Measurements from ENCODE around the gene B4GALT1.

Gene B4GALT1

GRCh38 chr9:33076046-33077004 lies 90.8 kb downstream of the B4GALT1 start, which contains the start of gene SMU1:
Gene SMU1, minus strand, starts transcription at chr9:33076674. Its CDS starts 66 bp downstream, at chr9:33076608.
- peak; percentile 75 to 96 for DNase-seq (ENCODE audit: low read depth in 1 of 2, low spot score in 1 of 2)
- TF ChIP-seq JUND (IDR thresholded peaks at IDR 0.05; ENCODE audit: low read depth), result no peak
- in situ Hi-C loops (cut with HindIII; ENCODE audit: low pct_unique_long_range_greater_than_20kb, low sequenced_read_pairs), result loop anchor here (10.0 kb wide), 1 partner anchor 148 kb away; no protein-coding TSS in a partner anchor

GRCh38 chr9:33068991-33069390 lies 98.1 kb downstream of the B4GALT1 start:
- in situ Hi-C loops (cut with HindIII; ENCODE audit: low pct_unique_long_range_greater_than_20kb, low sequenced_read_pairs), result no loop called here
- no peak for TF ChIP-seq JUND (IDR thresholded peaks at IDR 0.05; ENCODE audit: low read depth)
- no peak for DNase-seq (ENCODE audit: low read depth in 1 of 2, low spot score in 1 of 2)

GRCh38 chr9:33065157-33066076 lies 101.7 kb downstream of the B4GALT1 start:
- in situ Hi-C loops (cut with HindIII; ENCODE audit: low pct_unique_long_range_greater_than_20kb, low sequenced_read_pairs), result no loop called here
- no peak for TF ChIP-seq JUND (IDR thresholded peaks at IDR 0.05; ENCODE audit: low read depth)
- no peak for DNase-seq (ENCODE audit: low read depth in 1 of 2, low spot score in 1 of 2)

Data from T47D (cell line).